HepG2 (cell line): Measurements from ENCODE around the gene LYRM1. TPM values are rescaled to one million over a fixed set of nuclear protein-coding genes. Genes with fewer than 3 reads are reported as not detected.

Experiments used
- E2F1 ChIP-seq: sonication (generic); formaldehyde crosslinking; IDR thresholded peaks from 2 replicates; pipeline ENCODE4 v1.5.0; 2020; ENCODE audit warnings: missing genetic modification reagents
- E2F5 ChIP-seq: sonication (generic); formaldehyde crosslinking; conservative IDR thresholded peaks from 2 replicates; pipeline ENCODE4 v1.4.0; 2020; ENCODE audit warnings: missing genetic modification reagents
- FOXA3 ChIP-seq: IDR thresholded peaks from 2 replicates; pipeline ENCODE4 v1.6.1; 2016; ENCODE audit warnings: missing genetic modification reagents, missing compliant biosample characterization
- HMGA1 ChIP-seq: sonication (generic); formaldehyde crosslinking; conservative IDR thresholded peaks from 2 replicates; pipeline ENCODE4 v1.4.0; 2020; ENCODE audit warnings: missing genetic modification reagents
- HNRNPK ChIP-seq: fragments of 200-400 bp; formaldehyde crosslinking; IDR thresholded peaks from 2 replicates; pipeline ENCODE4 v1.6.1; 2018; ENCODE audit warnings: low read length, low read depth, moderate library complexity, mild to moderate bottlenecking; ENCODE audit not compliant: poor library complexity, severe bottlenecking
- HOXA9 ChIP-seq: sonication (generic); formaldehyde crosslinking; IDR thresholded peaks from 2 replicates; pipeline ENCODE4 v1.8.1; 2022; ENCODE audit warnings: missing genetic modification reagents, mild to moderate bottlenecking, moderate library complexity, borderline replicate concordance
- MAX ChIP-seq: IDR thresholded peaks from 2 replicates; pipeline ENCODE4 v1.6.1; 2012; ENCODE audit warnings: inconsistent platforms
- MXD1 ChIP-seq: sonication (generic); formaldehyde crosslinking; IDR thresholded peaks from 2 replicates; pipeline ENCODE4 v1.4.0; 2020; ENCODE audit warnings: mild to moderate bottlenecking, missing genetic modification reagents
- NFYB ChIP-seq: sonication (generic); formaldehyde crosslinking; IDR thresholded peaks from 2 replicates; pipeline ENCODE4 v1.4.0; 2020; ENCODE audit warnings: missing genetic modification reagents
- NR2F1 ChIP-seq, 2 experiments: fragments of 450-650 bp in 1 of 2; formaldehyde crosslinking in 1 of 2; IDR thresholded peaks; 2 replicates each; pipeline versions ENCODE4 v1.5.0 to v1.6.1; 2016 to 2020; ENCODE audit warnings: mild to moderate bottlenecking in 1 of 2, missing compliant biosample characterization in 1 of 2, missing genetic modification reagents in 1 of 2, moderate library complexity in 1 of 2
- NR2F2 ChIP-seq: IDR thresholded peaks from 2 replicates; pipeline ENCODE4 v1.6.1; 2012; ENCODE audit warnings: low read depth, inconsistent platforms, borderline replicate concordance
- PHF21A ChIP-seq: sonication (generic); formaldehyde crosslinking; IDR thresholded peaks from 2 replicates; pipeline ENCODE4 v1.5.0; 2020; ENCODE audit warnings: mild to moderate bottlenecking, missing genetic modification reagents
- RELA ChIP-seq: sonication (generic); formaldehyde crosslinking; IDR thresholded peaks from 2 replicates; pipeline ENCODE4 v1.4.0; 2020; ENCODE audit warnings: missing genetic modification reagents
- RXRA ChIP-seq: sonication (generic); formaldehyde crosslinking; IDR thresholded peaks from 2 replicates; pipeline ENCODE4 v1.5.1; 2020; ENCODE audit warnings: missing genetic modification reagents
- SMAD3 ChIP-seq: sonication (generic); formaldehyde crosslinking; IDR thresholded peaks from 2 replicates; pipeline ENCODE4 v1.4.0; 2020; ENCODE audit warnings: missing genetic modification reagents
- SMYD3 ChIP-seq: sonication (generic); formaldehyde crosslinking; IDR thresholded peaks from 2 replicates; pipeline ENCODE4 v1.8.1; 2023; ENCODE audit warnings: mild to moderate bottlenecking, missing genetic modification reagents
- STAG1 ChIP-seq: sonication (generic); formaldehyde crosslinking; IDR thresholded peaks from 2 replicates; pipeline ENCODE4 v1.4.0; 2020; ENCODE audit warnings: missing genetic modification reagents
- TOE1 ChIP-seq: sonication (generic); formaldehyde crosslinking; IDR thresholded peaks from 2 replicates; pipeline ENCODE4 v1.4.0; 2020; ENCODE audit warnings: mild to moderate bottlenecking, missing genetic modification reagents
- ZFP90 ChIP-seq: sonication (generic); formaldehyde crosslinking; IDR thresholded peaks from 2 replicates; pipeline ENCODE4 v1.8.0; 2022; ENCODE audit warnings: missing genetic modification reagents, mild to moderate bottlenecking, inconsistent platforms, borderline replicate concordance
- ZNF24 ChIP-seq: fragments of 450-650 bp; IDR thresholded peaks from 2 replicates; pipeline ENCODE4 v1.6.1; 2017; ENCODE audit warnings: antibody characterized with exemption, mild to moderate bottlenecking
- ZNF280B ChIP-seq: sonication (generic); formaldehyde crosslinking; IDR thresholded peaks from 2 replicates; pipeline ENCODE4 v1.5.0; 2020; ENCODE audit warnings: missing genetic modification reagents, mild to moderate bottlenecking, borderline replicate concordance
- ZNF546 ChIP-seq: sonication (generic); formaldehyde crosslinking; conservative IDR thresholded peaks from 2 replicates; pipeline ENCODE4 v1.8.1; 2023; ENCODE audit warnings: mild to moderate bottlenecking, missing genetic modification reagents
- ZNF550 ChIP-seq: sonication (generic); formaldehyde crosslinking; IDR thresholded peaks from 2 replicates; pipeline ENCODE4 v1.4.0; 2020; ENCODE audit warnings: mild to moderate bottlenecking, missing genetic modification reagents, borderline replicate concordance
- ZNF598 ChIP-seq: sonication (generic); formaldehyde crosslinking; IDR thresholded peaks from 2 replicates; pipeline ENCODE4 v1.5.1; 2020; ENCODE audit warnings: mild to moderate bottlenecking, missing genetic modification reagents, borderline replicate concordance
- ZNF614 ChIP-seq: IDR thresholded peaks from 2 replicates; pipeline ENCODE4 v1.6.1; 2018; ENCODE audit warnings: missing biosample characterization, missing genetic modification reagents, inconsistent platforms, borderline replicate concordance
- ZNF747 ChIP-seq: sonication (generic); formaldehyde crosslinking; IDR thresholded peaks from 2 replicates; pipeline ENCODE4 v1.8.1; 2023; ENCODE audit warnings: missing genetic modification reagents, mild to moderate bottlenecking, borderline replicate concordance
- ZNF761 ChIP-seq: sonication (generic); formaldehyde crosslinking; conservative IDR thresholded peaks from 2 replicates; pipeline ENCODE4 v1.4.0; 2020; ENCODE audit warnings: mild to moderate bottlenecking, missing genetic modification reagents
- ZNF879 ChIP-seq: sonication (generic); formaldehyde crosslinking; IDR thresholded peaks from 2 replicates; pipeline ENCODE4 v1.8.1; 2023; ENCODE audit warnings: missing genetic modification reagents
- polyA plus RNA-seq, 8 experiments: library from polyadenylated mRNA; depleted of rRNA in 3 of 8; stranded (reverse) in 7 of 8; unstranded in 1 of 8; fragments of >200 nt; fragmentation: Illumina TruSeq in 4 of 8; extraction: Trizol in 4 of 8; gene quantifications; 2 replicates each; pipeline versions ENCODE4 v1.2.1 to v1.2.3, GENCODE V29; 2011 to 2016; ENCODE audit warnings: low read depth in 4 of 8, missing spikeins in 1 of 8, mixed read lengths in 1 of 8; ENCODE audit not compliant: insufficient read depth in 1 of 8
- total RNA-seq, 5 experiments: library from RNA; depleted of rRNA; stranded (reverse); fragments of >200 nt; fragmentation: Illumina TruSeq; extraction: Trizol; gene quantifications; 2 replicates each; pipeline ENCODE4 v1.2.3, GENCODE V29; 2016; ENCODE audit warnings: low read depth in 1 of 5
- TF ChIP-seq, protein P1 (sequence below): sonication (generic); formaldehyde crosslinking; IDR thresholded peaks from 2 replicates; pipeline ENCODE4 v1.8.0; 2022; ENCODE audit warnings: missing genetic modification reagents, low read depth, mild to moderate bottlenecking, borderline replicate concordance

LYRM1 gene
- total and polyA plus RNA-seq, 2 of the 13 experiments (the other 11 are each of a cell fraction or from before 2014, with no cell fraction given) = 59.2 to 82.6 TPM

DNA sequence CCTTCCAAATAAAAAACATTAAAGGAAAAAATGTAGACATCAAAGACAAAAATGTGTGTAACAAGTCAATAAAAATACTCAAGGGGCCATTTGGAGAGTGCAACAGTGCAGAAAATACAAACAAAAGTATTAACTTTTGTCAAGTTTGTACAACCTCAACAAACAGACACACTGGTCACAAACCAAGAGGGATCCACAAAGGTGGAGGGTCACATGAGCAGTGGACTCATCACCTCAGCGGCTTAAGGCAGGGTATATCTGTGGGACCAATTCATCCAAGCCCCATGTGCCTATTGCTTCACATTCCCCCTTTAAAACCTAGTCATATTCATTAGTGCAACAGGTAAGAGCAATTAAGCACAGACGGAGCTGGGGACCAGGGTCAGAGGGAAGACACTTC is 45.6 kb upstream of the LYRM1 start (continued):
- TF ChIP-seq ZFP90 (CRISPR knock-in tag) (no peak), ZNF747 (no peak), ZNF598 (CRISPR knock-in tag) (no peak), PHF21A (CRISPR knock-in tag) (no peak), MXD1 (CRISPR knock-in tag) (no peak), ZNF879 (CRISPR knock-in tag) (no peak), ZNF550 (CRISPR knock-in tag) (no peak), SMAD3 (CRISPR knock-in tag) (no peak), FOXA3 (CRISPR knock-in tag) (peak; percentile 28; the same call in 1 of the 2 replicates), RELA (CRISPR knock-in tag) (no peak), HNRNPK (no peak), NR2F1 (CRISPR knock-in tag; IDR thresholded peaks at IDR 0.05) (0 out of 4 replicates have a peak, but pooled peaks of 1 of the 2 experiments have one; percentile 27), NFYB (no peak), NR2F2 (peak; percentile 85), E2F1 (CRISPR knock-in tag) (no peak), STAG1 (CRISPR knock-in tag) (no peak), ZNF546 (CRISPR knock-in tag) (no peak), ZNF614 (CRISPR knock-in tag) (no peak), TOE1 (CRISPR knock-in tag) (no peak), RXRA (CRISPR knock-in tag) (no peak), MAX (0 out of 2 replicates have a peak, but pooled peaks have one; percentile 49), HMGA1 (CRISPR knock-in tag) (no peak), E2F5 (CRISPR knock-in tag) (no peak), SMYD3 (no peak), ZNF761 (CRISPR knock-in tag) (no peak), ZNF24 (no peak), HOXA9 (CRISPR knock-in tag) (no peak), ZNF280B (CRISPR knock-in tag) (no peak)
- TF ChIP-seq, protein P1, sequence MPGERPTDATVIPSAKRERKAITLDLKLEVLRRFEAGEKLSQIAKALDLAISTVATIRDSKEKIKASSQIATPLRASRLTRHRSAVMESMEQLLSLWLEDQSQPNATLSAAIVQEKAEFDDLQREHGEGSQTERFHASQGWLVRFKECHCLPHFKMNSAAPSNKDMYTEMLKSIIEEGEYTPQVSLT (CRISPR knock-in tag) = no peak
